NCI-H1694 (cell line): ENCODE data around the gene GAB4.

Experiments
- DNase-seq: peaks from one replicate; lab custom pipeline; 2025; lab: John Stamatoyannopoulos, UW

Gene GAB4

DNA sequence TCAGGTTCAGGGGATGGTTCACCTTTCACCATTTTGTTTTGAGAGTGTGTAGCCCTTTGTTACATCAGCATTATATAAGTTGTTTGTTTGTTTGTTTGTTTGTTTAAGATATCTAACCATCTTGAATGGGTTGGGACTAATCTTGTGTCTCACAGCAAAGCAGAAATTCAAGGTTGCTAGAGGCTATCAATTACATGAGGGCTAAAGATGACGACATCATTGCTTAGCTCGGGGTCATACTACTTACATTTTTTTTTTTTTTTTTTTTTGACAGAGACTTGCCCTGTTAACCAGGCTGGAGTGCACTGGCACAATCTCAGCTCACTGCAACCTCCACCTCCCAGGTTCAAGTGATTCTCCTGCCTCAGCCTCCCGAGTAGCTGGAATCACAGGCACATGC is 95.7 kb downstream of the GAB4 start:
- DNase-seq: no peak
